OCI-LY3 (cell line): ENCODE results near the gene SCLY.
A peak's percentile ranks its signal among the peaks of the same experiment; 100 is the strongest.

Experiments
- H2AFZ ChIP-seq: fragments of 200-600, 300-600 bp; shearing (Covaris generic); 2 replicates; pipeline ENCODE4 v1.6.0; 2014; ENCODE audit warnings: antibody characterized with exemption, low read depth, low read length
- H3K27ac ChIP-seq: fragments of 200-600, 300-600 bp; sonication (generic); 2 replicates; pipeline ENCODE4 v1.5.1; 2014; ENCODE audit warnings: mild to moderate bottlenecking, low read length, moderate library complexity, mixed read lengths
- H3K27me3 ChIP-seq: fragments of 200-600, 300-600 bp; sonication (generic); 2 replicates; pipeline ENCODE4 v1.6.1; 2014; ENCODE audit warnings: low read depth, low read length, mixed read lengths
- H3K36me3 ChIP-seq: fragments of 200-600, 300-600 bp; sonication (generic); replicated peaks from 2 replicates; pipeline ENCODE3; 2014; ENCODE audit warnings: low read depth, low read length, mixed read lengths
- H3K4me1 ChIP-seq: fragments of 300-600, 200-600 bp; sonication (generic); 2 replicates; pipeline ENCODE4 v1.6.1; 2014; ENCODE audit warnings: low read length, mixed read lengths
- H3K4me2 ChIP-seq: fragments of 200-600, 300-600 bp; sonication (generic); 2 replicates; pipeline ENCODE4 v1.6.1; 2014; ENCODE audit warnings: low read length, mixed read lengths
- H3K4me3 ChIP-seq: fragments of 300-600, 200-600 bp; sonication (generic); 2 replicates; pipeline ENCODE4 v1.5.1; 2014; ENCODE audit warnings: antibody characterized with exemption, mild to moderate bottlenecking, low read length, moderate library complexity
- H3K79me2 ChIP-seq: fragments of 300-600, 200-600 bp; shearing (Covaris generic); 2 replicates; pipeline ENCODE4 v1.6.1; 2014; ENCODE audit warnings: mild to moderate bottlenecking, low read length, mixed read lengths
- H3K9ac ChIP-seq: fragments of 300-600, 200-600 bp; shearing (Covaris generic); 2 replicates; pipeline ENCODE4 v1.6.0; 2014; ENCODE audit warnings: mild to moderate bottlenecking, low read length, moderate library complexity
- H3K9me3 ChIP-seq: fragments of 200-600, 300-600 bp; shearing (Covaris generic); 2 replicates; pipeline ENCODE4 v1.6.1; 2014; ENCODE audit warnings: low read length, mixed read lengths; ENCODE audit not compliant: insufficient read depth
- H4K20me1 ChIP-seq: fragments of 200-600, 300-600 bp; sonication (generic); 2 replicates; pipeline ENCODE4 v1.6.1; 2016; ENCODE audit warnings: low read length, mixed read lengths; ENCODE audit not compliant: insufficient read depth
- CTCF ChIP-seq: fragments of 200-600, 300-600 bp; sonication (generic); IDR thresholded peaks from 2 replicates; pipeline ENCODE4 v1.5.1; 2014; ENCODE audit warnings: antibody characterized with exemption, low read length, low read depth
- EZH2phosphoT487 ChIP-seq: fragments of 200-600 bp; shearing (Covaris generic); IDR thresholded peaks from 2 replicates; pipeline ENCODE4 v1.6.1; 2018; ENCODE audit warnings: antibody characterized with exemption, mixed run types, low read depth

The SCLY gene

GRCh38 chr2:238137885-238138284, 77.1 kb downstream of the SCLY start:
- H3K79me2 ChIP-seq = no peaks in the 10 kb centered on the region
- no peak overlapping the region for H3K9ac ChIP-seq
- H2AFZ ChIP-seq = no peak overlapping the region
- peaks cover 6% of the 10 kb centered on the region for H3K4me1 ChIP-seq
- no peaks in the 10 kb centered on the region for H4K20me1 ChIP-seq
- no peaks in the 10 kb centered on the region for H3K9me3 ChIP-seq
- no peak overlapping the region for H3K27ac ChIP-seq
- H3K36me3 ChIP-seq = no peaks in the 10 kb centered on the region
- H3K4me2 ChIP-seq = no peak overlapping the region
- no peak overlapping the region for H3K4me3 ChIP-seq
- no peaks in the 10 kb centered on the region for H3K27me3 ChIP-seq
- TF ChIP-seq CTCF (no peak), EZH2phosphoT487 (no peak)

DNA sequence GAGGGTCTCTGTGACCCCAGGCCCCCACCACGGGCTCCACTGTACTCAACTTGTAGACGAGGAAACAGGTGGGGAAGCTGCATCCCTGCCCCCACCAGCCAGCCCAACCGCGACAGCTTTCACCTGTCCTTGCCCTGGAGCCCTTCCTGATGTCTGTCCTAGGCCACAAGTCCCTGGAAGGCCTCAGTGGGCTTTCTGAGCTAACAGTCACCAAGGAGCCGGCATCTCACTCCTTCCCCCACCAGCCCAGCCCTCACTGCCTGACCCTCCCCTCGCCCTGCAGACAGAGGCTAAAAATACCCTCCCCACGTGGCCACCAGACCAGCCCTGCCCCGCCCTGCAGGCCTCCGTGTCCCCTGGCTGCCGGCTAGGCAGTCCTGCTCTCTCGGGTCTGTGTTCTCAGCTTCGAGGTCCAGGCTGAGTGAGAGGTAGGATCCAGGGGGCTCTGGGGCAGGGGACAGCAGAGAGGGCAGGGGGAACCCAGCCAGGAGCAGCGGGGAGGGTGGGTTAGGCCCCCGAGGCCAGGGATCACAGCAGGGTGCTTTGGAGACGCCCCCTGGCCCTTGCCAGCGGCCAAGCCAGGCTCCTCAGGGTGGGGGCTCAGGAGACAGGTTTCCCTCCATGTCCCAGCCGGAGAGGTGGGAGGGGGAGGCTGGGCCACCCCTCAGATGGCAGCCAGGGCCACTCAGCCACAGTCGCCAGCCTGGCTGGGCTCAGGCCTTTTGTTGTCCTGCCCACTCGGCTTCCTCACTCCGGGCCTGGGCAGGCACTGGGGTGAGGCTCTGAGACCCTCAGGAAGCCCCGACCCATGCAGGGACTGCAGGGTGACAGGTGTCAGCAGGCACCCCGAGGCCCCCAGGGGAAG, 77.8 kb downstream of the SCLY start, which contains the start of gene KLHL30:
TSS of gene KLHL30 (plus strand) at position 338 of the 865 bp plus-strand sequence. CDS start 2,087 bp downstream, outside the sequence.
- no peaks in the 10 kb centered on the region for H3K36me3 ChIP-seq
- peak within 1 kb of the TSS; percentile 72 for H3K4me3 ChIP-seq
- no peak within 1 kb of the TSS for H3K27ac ChIP-seq
- H3K79me2 ChIP-seq = no peaks in the 10 kb centered on the region
- peak within 1 kb of the TSS; percentile 69; the same call in 1 of the 2 replicates for H2AFZ ChIP-seq
- 0 out of 2 replicates have a peak within 1 kb of the TSS, but pooled peaks have one; percentile 13 for H3K9ac ChIP-seq
- H3K27me3 ChIP-seq = no peaks in the 10 kb centered on the region
- H4K20me1 ChIP-seq = no peaks in the 10 kb centered on the region
- peak within 1 kb of the TSS; percentile 82 for H3K4me2 ChIP-seq
- H3K9me3 ChIP-seq = no peaks in the 10 kb centered on the region
- TF ChIP-seq CTCF (no peak), EZH2phosphoT487 (no peak)
- peaks cover 6% of the 10 kb centered on the region for H3K4me1 ChIP-seq

DNA sequence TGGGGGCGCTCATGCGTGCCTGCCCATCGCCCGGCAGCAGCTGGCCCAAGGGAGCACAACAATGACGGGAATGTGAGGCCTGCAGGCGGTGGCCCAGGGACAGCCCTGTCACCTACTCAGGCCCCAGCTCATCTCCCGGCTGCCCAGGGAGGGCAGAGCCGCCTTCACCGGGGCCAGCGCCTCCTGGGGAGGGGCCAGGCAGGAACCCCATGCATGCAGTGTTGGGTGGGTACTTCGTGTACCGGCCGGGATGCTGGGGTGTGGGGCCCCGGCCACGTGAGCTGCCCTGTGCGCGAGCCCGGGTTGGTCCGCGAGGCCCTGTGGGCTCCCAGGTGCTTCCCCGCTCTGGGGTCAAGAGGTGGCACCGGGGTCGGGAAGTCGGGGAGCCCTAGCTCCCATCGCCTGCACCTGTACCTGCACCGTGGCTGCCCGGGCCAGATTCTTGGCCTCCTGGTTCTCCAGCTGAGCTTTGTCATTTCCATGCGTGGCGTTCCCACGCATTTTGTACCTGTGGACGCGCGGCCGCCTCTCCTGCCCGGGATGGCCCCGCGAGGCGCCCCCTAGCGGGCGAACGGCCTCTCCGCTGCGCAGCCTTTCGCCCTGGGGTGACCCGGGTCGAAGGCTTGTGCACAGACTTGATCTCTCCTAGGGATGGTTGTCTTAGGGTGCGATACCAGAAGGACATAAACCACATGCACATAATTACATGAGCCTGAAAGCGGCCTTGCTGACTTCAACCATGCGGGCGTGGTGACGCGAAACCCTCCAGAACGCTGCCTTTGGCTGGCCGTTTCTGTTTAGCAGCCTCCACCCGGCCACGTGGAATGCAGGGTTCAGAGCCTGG, 78.6 kb downstream of the SCLY start:
- Histone ChIP-seq H3K4me2 (peak overlapping the region; percentile 82), H4K20me1 (no peaks in the 10 kb centered on the region), H3K9ac (0 out of 2 replicates have a peak overlapping the region, but pooled peaks have one; percentile 13), H3K27me3 (no peaks in the 10 kb centered on the region), H3K79me2 (no peaks in the 10 kb centered on the region), H3K27ac (no peak overlapping the region), H3K36me3 (no peaks in the 10 kb centered on the region), H3K9me3 (no peaks in the 10 kb centered on the region), H3K4me3 (peak overlapping the region; percentile 72), H2AFZ (peak overlapping the region; percentile 69; the same call in 1 of the 2 replicates), H3K4me1 (peaks cover 6% of the 10 kb centered on the region)
- TF ChIP-seq EZH2phosphoT487 = no peak
- peak; percentile 65 for TF ChIP-seq CTCF

GRCh38 chr2:238140040-238140439, 79.2 kb downstream of the SCLY start:
- H2AFZ ChIP-seq = no peak overlapping the region
- no peaks in the 10 kb centered on the region for H3K79me2 ChIP-seq
- no peak for TF ChIP-seq CTCF
- TF ChIP-seq EZH2phosphoT487 = no peak
- no peaks in the 10 kb centered on the region for H3K9me3 ChIP-seq
- H3K27ac ChIP-seq = no peak overlapping the region
- no peak overlapping the region for H3K4me2 ChIP-seq
- no peaks in the 10 kb centered on the region for H4K20me1 ChIP-seq
- no peaks in the 10 kb centered on the region for H3K27me3 ChIP-seq
- peaks cover 6% of the 10 kb centered on the region for H3K4me1 ChIP-seq
- no peak overlapping the region for H3K4me3 ChIP-seq
- H3K9ac ChIP-seq = no peak overlapping the region
- H3K36me3 ChIP-seq = no peaks in the 10 kb centered on the region
